Suprapubic skin (tissue), 3 donors: ENCODE measurements around the gene UBE2D1.

Experiments used
- CTCF ChIP-seq, 2 donors: fragments of 200-600 bp in 1 of 2; fragments of 450-650 bp in 1 of 2; sonication (generic) in 1 of 2; IDR thresholded peaks; one replicate each; pipeline ENCODE4 v1.5.1; 2016 to 2019; ENCODE audit warnings: antibody characterized with exemption in 2 of 2, mild to moderate bottlenecking in 1 of 2, moderate library complexity in 1 of 2
- POLR2A ChIP-seq, 2 donors: fragments of 450-650 bp; IDR thresholded peaks; one replicate each; pipeline ENCODE4 v1.6.1; 2017; ENCODE audit warnings: antibody characterized with exemption in 2 of 2, mild to moderate bottlenecking in 2 of 2, moderate library complexity in 2 of 2

GRCh38 chr10:58414270-58415041, 79.7 kb downstream of the UBE2D1 start:
- TF ChIP-seq POLR2A (IDR thresholded peaks at IDR 0.05) (no peak), CTCF (IDR thresholded peaks at IDR 0.05) (peak in 1 of 2 donors; percentile 9)
